Mucosa of rectum (tissue), 2 donors: ENCODE data around the gene DCAF11.

ENCODE experiments used
- H3K27ac ChIP-seq, 2 donors: one replicate each; pipeline ENCODE4 v1.7.0; 2013; ENCODE audit warnings: inconsistent platforms in 2 of 2, low read depth in 2 of 2, low read length in 2 of 2
- H3K27me3 ChIP-seq, 2 donors: one replicate each; pipeline ENCODE4 v1.7.0; 2013; ENCODE audit warnings: low read length in 2 of 2; ENCODE audit not compliant: control insufficient read depth in 2 of 2, insufficient read depth in 2 of 2
- H3K36me3 ChIP-seq, 2 donors: one replicate each; pipeline ENCODE4 v1.7.0; 2013; ENCODE audit warnings: low read length in 2 of 2; ENCODE audit not compliant: control insufficient read depth in 2 of 2, insufficient read depth in 2 of 2
- H3K4me1 ChIP-seq, 2 donors: one replicate each; pipeline ENCODE4 v1.7.0; 2013; ENCODE audit warnings: low read length in 2 of 2, mild to moderate bottlenecking in 1 of 2; ENCODE audit not compliant: control insufficient read depth in 2 of 2, insufficient read depth in 2 of 2
- H3K4me3 ChIP-seq, 2 donors: one replicate each; pipeline ENCODE4 v1.7.0; 2013; ENCODE audit warnings: low read length in 2 of 2
- H3K9ac ChIP-seq, 2 donors: one replicate each; pipeline ENCODE4 v1.7.0; 2013; ENCODE audit warnings: low read length in 2 of 2, low read depth in 1 of 2, mild to moderate bottlenecking in 1 of 2
- H3K9me3 ChIP-seq, 2 donors: one replicate each; pipeline ENCODE4 v1.7.0; 2013; ENCODE audit warnings: low read length in 2 of 2; ENCODE audit not compliant: control insufficient read depth in 2 of 2
- donor health status: healthy.
- donor health status: Normal muscosa, but diverticular disease.

DCAF11 gene

DNA sequence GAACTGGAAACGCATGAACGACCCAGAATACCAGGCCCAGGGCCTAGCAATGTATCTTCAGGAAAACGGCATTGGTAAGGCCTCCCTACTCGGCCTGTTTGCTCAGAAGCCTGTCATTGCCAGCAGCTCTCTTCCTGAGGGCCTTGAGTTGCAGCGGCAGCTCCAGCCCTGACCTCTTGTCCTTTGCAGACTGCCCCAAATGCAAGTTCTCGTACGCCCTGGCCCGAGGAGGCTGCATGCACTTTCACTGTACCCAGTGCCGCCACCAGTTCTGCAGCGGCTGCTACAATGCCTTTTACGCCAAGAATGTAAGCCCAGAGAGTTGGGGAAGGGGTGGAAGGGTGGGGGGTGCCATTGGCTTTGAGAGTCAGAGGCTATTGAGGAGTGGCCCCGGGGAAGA lies 42.8 kb downstream of the DCAF11 start:
- H3K4me3 ChIP-seq: no peak overlapping the region
- H3K9ac ChIP-seq: no peak overlapping the region
- H3K36me3 ChIP-seq: peaks cover 46 to 55% of the 10 kb centered on the region in 2 donors
- no peaks in the 10 kb centered on the region for H3K9me3 ChIP-seq
- peaks cover 11 to 15% of the 10 kb centered on the region in 2 donors for H3K4me1 ChIP-seq
- no peaks in the 10 kb centered on the region for H3K27me3 ChIP-seq
- H3K27ac ChIP-seq: no peak overlapping the region

DNA sequence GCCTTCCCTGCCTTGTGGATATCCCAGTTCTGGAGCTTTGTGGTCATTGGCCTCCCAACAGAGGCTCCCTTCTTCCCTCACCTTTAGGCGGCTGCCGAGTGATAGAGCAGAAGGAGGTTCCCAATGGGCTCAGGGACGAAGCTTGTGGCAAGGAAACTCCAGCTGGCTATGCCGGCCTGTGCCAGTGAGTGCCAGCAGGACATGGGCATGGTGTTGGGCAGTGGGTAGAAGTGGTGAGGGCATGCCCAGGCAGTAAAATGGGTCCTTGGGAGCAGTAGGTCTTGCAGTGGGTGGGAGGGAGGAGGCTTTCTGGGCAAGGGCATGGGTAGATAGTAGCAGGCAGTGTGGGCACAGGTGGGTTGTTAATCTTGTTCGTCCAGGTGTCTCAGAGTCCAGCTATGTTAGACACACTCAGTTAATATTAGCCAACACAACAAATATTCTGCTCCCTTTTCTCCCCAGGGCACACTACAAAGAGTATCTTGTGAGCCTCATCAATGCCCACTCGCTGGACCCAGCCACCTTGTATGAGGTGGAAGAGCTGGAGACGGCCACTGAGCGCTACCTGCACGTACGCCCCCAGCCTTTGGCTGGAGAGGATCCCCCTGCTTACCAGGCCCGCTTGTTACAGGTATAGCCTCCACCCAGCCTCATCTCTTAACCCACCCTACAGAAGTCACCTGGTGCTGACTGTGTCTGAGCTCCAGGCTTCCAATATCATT lies 45.4 kb downstream of the DCAF11 start:
- H3K4me1 ChIP-seq: peaks cover 16 to 19% of the 10 kb centered on the region in 2 donors
- no peak overlapping the region for H3K9ac ChIP-seq
- peaks cover 62 to 68% of the 10 kb centered on the region in 2 donors for H3K36me3 ChIP-seq
- H3K9me3 ChIP-seq: no peaks in the 10 kb centered on the region
- no peaks in the 10 kb centered on the region for H3K27me3 ChIP-seq
- no peak overlapping the region for H3K4me3 ChIP-seq
- peak overlapping the region; percentile 95 to 97 for H3K27ac ChIP-seq

DNA sequence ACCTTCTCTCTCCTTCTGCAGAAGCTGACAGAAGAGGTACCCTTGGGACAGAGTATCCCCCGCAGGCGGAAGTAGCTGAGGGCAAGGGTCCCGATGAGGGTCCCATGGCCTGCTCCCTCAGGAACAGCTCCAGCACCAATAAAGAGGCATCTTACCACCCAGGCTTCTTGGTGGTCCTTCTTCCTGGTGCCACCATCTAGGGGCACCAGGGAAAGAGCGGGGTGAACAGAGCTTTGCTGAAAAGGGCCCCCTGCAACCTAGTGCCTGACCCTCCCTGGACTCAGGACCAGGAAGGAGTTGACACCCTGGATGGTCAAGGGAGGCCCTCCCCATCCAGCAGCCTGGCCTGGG lies 45.9 kb downstream of the DCAF11 start:
- Histone ChIP-seq H3K4me1 (peaks cover 16 to 19% of the 10 kb centered on the region in 2 donors), H3K27me3 (no peaks in the 10 kb centered on the region), H3K9ac (peak overlapping the region; percentile 94 to 100), H3K27ac (peak overlapping the region; percentile 95 to 97), H3K9me3 (no peaks in the 10 kb centered on the region), H3K36me3 (peaks cover 62 to 68% of the 10 kb centered on the region in 2 donors), H3K4me3 (peak overlapping the region in 1 of 2 donors; percentile 3)

DNA sequence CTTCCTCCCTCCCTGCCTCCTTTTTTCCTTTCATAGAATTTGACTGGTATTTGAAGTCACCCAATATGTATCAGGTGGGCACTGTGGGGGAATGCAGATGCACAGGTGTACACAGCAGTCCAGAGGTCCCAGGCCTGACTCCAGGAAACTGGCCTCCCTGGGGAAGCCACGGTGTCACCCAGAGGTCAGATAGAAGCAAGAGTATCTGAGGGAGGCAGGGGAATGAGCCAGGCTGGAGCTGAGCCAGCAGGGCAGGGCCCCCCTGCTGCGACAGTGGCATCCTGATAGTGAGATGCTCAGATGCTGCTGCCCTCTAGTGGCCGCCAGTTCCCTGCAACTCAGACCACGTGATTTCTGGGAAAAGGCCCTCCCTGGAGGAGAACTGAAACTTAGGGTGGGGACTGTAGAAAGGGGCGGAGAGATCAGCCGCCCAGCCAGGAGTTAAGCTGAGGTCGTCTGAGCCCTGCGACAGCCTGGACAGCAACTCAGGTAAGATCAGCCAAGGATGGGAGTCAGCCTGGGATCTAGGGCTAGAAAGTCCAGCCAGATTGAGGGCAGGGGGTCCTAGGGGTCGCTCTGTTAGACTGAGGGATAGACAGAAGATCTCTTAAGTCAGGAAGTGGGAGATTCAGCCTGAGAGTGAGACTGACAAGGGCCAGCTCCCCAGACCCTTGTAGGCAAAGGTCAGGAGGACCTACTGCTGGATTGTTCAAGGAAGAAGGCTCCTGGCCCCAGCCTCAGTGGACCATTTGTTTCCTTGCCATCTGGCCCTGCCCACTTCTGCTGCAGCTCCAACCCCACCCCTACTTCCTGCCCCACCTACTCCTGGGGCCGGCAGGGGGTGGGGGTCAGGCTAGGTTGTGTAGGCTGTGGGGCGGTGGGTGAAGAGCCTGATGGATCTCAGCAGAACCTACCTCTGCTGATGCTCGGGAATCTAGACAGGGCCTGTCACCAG lies 46.5 kb downstream of the DCAF11 start, which contains the start of gene IRF9:
Gene IRF9 (plus strand): TSS at position 416 of the 955 bp plus-strand sequence. CDS start 880 bp downstream, outside the sequence.
- Histone ChIP-seq H3K4me1 (peaks cover 16 to 19% of the 10 kb centered on the region in 2 donors), H3K9ac (peak within 1 kb of the TSS; percentile 94 to 100), H3K27ac (peak within 1 kb of the TSS; percentile 95 to 97), H3K9me3 (no peaks in the 10 kb centered on the region), H3K4me3 (peak within 1 kb of the TSS; percentile 88 to 99), H3K27me3 (no peaks in the 10 kb centered on the region), H3K36me3 (peaks cover 64 to 67% of the 10 kb centered on the region in 2 donors)

DNA sequence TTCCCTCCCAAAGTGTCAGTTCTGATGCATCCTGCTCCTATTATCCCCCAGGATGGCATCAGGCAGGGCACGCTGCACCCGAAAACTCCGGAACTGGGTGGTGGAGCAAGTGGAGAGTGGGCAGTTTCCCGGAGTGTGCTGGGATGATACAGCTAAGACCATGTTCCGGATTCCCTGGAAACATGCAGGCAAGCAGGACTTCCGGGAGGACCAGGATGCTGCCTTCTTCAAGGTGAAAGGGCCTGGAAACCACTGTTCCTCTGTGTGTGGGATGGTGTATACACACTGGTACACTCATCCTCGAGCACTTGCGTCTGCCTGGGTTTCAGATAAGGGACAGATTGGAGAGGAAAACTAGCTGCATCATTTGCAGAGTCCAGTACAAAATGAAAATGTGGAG lies 47.5 kb downstream of the DCAF11 start:
- H3K36me3 ChIP-seq: peaks cover 63 to 68% of the 10 kb centered on the region in 2 donors
- peaks cover 16 to 19% of the 10 kb centered on the region in 2 donors for H3K4me1 ChIP-seq
- H3K27ac ChIP-seq: peak overlapping the region; percentile 95 to 97

DNA sequence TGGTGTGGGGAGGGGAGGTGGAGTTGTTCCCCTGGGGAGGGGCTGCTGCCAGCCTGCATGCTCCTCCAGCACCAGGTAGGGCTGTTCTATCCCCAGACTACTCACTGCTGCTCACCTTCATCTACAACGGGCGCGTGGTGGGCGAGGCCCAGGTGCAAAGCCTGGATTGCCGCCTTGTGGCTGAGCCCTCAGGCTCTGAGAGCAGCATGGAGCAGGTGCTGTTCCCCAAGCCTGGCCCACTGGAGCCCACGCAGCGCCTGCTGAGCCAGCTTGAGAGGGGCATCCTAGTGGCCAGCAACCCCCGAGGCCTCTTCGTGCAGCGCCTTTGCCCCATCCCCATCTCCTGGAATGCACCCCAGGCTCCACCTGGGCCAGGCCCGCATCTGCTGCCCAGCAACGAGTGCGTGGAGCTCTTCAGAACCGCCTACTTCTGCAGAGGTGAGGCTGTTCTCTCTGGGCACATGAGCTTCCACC lies 50.0 kb downstream of the DCAF11 start:
- Histone ChIP-seq H3K27ac (no peak overlapping the region), H3K9ac (no peak overlapping the region), H3K4me1 (peaks cover 16 to 19% of the 10 kb centered on the region in 2 donors), H3K9me3 (no peaks in the 10 kb centered on the region), H3K27me3 (no peaks in the 10 kb centered on the region), H3K36me3 (peaks cover 57 to 60% of the 10 kb centered on the region in 2 donors), H3K4me3 (no peak overlapping the region)

More for the DNA sequence above, 47.5 kb downstream of the DCAF11 start:
- H3K9me3 ChIP-seq: no peaks in the 10 kb centered on the region
- peak overlapping the region; percentile 88 to 99 for H3K4me3 ChIP-seq
- no peaks in the 10 kb centered on the region for H3K27me3 ChIP-seq
- H3K9ac ChIP-seq: peak overlapping the region; percentile 32 to 94

DNA sequence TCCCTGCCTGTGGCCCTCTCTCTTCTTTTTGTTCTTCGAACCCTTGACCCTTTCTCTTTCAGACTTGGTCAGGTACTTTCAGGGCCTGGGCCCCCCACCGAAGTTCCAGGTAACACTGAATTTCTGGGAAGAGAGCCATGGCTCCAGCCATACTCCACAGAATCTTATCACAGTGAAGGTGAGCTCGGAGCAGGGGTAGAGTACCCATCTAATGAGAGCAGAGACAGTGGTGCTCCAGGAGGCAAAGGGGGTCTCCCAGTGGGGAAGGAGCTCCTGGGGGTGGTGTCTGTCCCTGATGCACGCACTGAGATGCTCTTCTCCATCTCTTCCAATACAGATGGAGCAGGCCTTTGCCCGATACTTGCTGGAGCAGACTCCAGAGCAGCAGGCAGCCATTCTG lies 51.2 kb downstream of the DCAF11 start:
- Histone ChIP-seq H3K9me3 (no peaks in the 10 kb centered on the region), H3K27me3 (no peaks in the 10 kb centered on the region), H3K36me3 (peaks cover 47 to 54% of the 10 kb centered on the region in 2 donors), H3K9ac (no peak overlapping the region), H3K4me3 (no peak overlapping the region), H3K27ac (no peak overlapping the region), H3K4me1 (peaks cover 14% of the 10 kb centered on the region in 2 donors)

DNA sequence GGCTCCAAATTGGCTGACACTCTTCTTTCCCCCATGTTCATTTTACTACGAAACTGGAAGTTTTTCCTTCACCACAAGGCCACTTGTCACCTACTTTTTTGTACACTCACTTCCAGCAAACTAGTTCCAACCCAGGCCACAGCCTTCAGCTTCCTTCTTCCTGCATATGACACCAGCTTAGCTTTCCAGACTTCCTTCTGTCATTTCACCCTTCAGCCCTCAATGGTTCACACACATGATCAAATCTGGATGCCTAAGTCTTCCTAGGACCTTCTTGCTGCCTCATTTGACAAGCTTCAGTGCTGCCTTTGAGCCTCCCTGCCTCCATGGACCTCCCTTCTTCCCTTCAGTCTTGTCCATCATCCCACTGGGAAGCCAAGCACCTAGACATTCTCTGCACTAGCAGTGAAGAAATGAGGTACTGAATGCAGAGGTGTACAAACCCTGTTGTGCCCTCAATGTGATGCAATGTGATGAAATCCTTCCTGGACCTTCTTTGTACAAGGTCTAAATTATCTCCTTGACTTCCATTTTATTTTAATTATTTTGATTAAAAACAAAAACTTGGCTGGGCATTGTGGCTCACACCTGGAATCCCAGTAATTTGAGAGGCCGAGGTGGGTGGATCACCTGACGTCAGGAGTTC lies 53.0 kb downstream of the DCAF11 start:
- H3K27ac ChIP-seq: no peak overlapping the region
- no peak overlapping the region for H3K4me3 ChIP-seq
- peaks cover 45 to 54% of the 10 kb centered on the region in 2 donors for H3K36me3 ChIP-seq
- H3K9ac ChIP-seq: no peak overlapping the region
- peaks cover 0 to 8% of the 10 kb centered on the region in 2 donors for H3K4me1 ChIP-seq
- no peaks in the 10 kb centered on the region for H3K9me3 ChIP-seq
- H3K27me3 ChIP-seq: no peaks in the 10 kb centered on the region

DNA sequence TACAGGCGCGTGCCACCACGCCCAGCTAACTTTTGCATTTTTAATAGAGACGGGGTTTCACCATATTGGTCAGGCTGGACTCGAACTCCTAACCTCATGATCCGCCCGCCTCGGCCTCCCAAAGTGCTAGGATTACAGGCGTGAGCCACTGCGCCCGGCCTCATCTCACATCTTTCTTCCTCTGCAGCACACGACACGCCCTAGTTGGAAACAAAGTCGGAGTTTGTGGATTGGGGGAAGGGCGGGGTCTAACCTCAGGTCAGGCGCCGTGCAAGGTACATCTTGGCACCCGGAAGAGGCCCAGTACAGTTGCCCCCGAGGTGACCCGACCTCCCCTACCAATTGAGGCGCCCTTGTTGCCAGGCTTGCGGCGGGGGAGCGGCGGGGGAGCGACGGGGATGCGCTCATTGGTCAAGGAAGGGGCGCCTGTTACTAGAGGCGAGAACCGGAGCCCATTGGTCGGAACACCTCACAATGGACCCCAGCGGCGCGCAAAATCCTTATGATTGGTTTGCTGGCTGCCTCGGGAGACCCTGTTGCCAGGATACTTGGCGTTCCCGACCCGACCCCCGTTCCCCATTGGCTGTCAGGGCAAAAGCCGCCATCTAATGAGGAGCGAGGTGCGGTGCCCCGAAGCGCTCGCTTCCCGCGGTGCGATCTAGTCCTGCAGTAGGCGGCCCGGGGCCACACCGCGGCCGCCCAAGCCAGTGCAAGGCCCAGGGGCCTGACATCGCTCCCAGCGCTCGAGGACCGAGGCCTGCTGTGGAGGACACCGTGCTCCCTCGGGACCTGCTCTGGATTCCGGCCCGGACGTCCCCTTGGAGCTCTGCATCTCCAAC lies 57.1 kb downstream of the DCAF11 start, which contains the start of gene REC8:
Gene REC8 (plus strand): TSS at position 659 of the 839 bp plus-strand sequence. CDS start 473 bp downstream, outside the sequence.
- Histone ChIP-seq H3K4me1 (no peaks in the 10 kb centered on the region), H3K27ac (no peak within 1 kb of the TSS), H3K9me3 (no peaks in the 10 kb centered on the region), H3K36me3 (peaks cover 13 to 25% of the 10 kb centered on the region in 2 donors), H3K27me3 (no peaks in the 10 kb centered on the region), H3K4me3 (peak within 1 kb of the TSS; percentile 6 to 44), H3K9ac (no peak within 1 kb of the TSS)
